IMR-90 (cell line): ENCODE measurements around the gene NLRC3. TPM values are rescaled to one million over a fixed set of nuclear protein-coding genes. Genes with fewer than 3 reads are reported as not detected.

Source experiments
- ATAC-seq: fragments of 200-7000 bp; cut with Tn5 transposase; 2 replicates; pipeline ENCODE4 v1.9.1; 2020; ENCODE audit warnings: low read depth, mild to moderate bottlenecking, moderate library complexity
- BruUV-seq: library from RNA; stranded (reverse); fragments of 400-500 nt; replicated peaks from 2 replicates; lab custom pipeline; 2021; lab: Mats Ljungman, UMichigan
- CTCF ChIA-PET: fragments of 300-600 bp; formaldehyde crosslinking; extraction: SDS; loops from one replicate; lab custom pipeline; 2021; ENCODE audit warnings: antibody characterized with exemption; lab: Yijun Ruan, JAX
- POLR2A ChIA-PET: fragments of 300-600 bp; sonication (Branson Sonifier 250); formaldehyde crosslinking; loops from one replicate; lab custom pipeline; 2022; ENCODE audit warnings: antibody characterized with exemption; ENCODE audit not compliant: unreplicated experiment; lab: Charles Lee
- DNase-seq: peaks from one replicate; pipeline ENCODE4 v3.0.0; 2013
- H2AFZ ChIP-seq: replicated peaks from 2 replicates; pipeline ENCODE3; 2013; ENCODE audit warnings: low read length, mild to moderate bottlenecking; ENCODE audit not compliant: poor library complexity
- H2AK5ac ChIP-seq: 2 replicates; pipeline ENCODE4 v1.6.1; 2013; ENCODE audit warnings: low read depth, low read length, inconsistent platforms
- H2AK9ac ChIP-seq: replicated peaks from 2 replicates; pipeline ENCODE3; 2013; ENCODE audit warnings: mild to moderate bottlenecking, low read depth, low read length, moderate library complexity; ENCODE audit not compliant: poor library complexity
- H2BK120ac ChIP-seq: 2 replicates; pipeline ENCODE4 v1.6.1; 2013; ENCODE audit warnings: low read depth, low read length, inconsistent platforms
- H2BK15ac ChIP-seq: 3 replicates; pipeline ENCODE4 v1.6.1; 2013; ENCODE audit warnings: low read depth, low read length, inconsistent platforms
- H2BK20ac ChIP-seq: 2 replicates; pipeline ENCODE4 v1.6.1; 2013; ENCODE audit warnings: low read depth, mild to moderate bottlenecking, inconsistent platforms, low read length, moderate library complexity
- H2BK5ac ChIP-seq: 2 replicates; pipeline ENCODE4 v1.6.1; 2013; ENCODE audit warnings: mild to moderate bottlenecking, low read depth, low read length, inconsistent platforms; ENCODE audit not compliant: poor library complexity, severe bottlenecking
- H3K14ac ChIP-seq: replicated peaks from 2 replicates; pipeline ENCODE4 v1.6.1; 2013; ENCODE audit warnings: low read depth, low read length, inconsistent platforms
- H3K18ac ChIP-seq: 2 replicates; pipeline ENCODE4 v1.6.1; 2013; ENCODE audit warnings: low read depth, low read length, control low read depth
- H3K23ac ChIP-seq: 2 replicates; pipeline ENCODE4 v1.6.1; 2013; ENCODE audit warnings: low read depth, low read length, inconsistent platforms
- H3K27ac ChIP-seq: 2 replicates; pipeline ENCODE4 v1.5.1; 2013; ENCODE audit warnings: mild to moderate bottlenecking, control low read depth, low read length; ENCODE audit not compliant: insufficient read depth
- H3K27me3 ChIP-seq: 2 replicates; pipeline ENCODE4 v1.6.1; 2013; ENCODE audit warnings: low read length; ENCODE audit not compliant: control insufficient read depth, insufficient read depth
- H3K36me3 ChIP-seq: 2 replicates; pipeline ENCODE4 v1.6.1; 2013; ENCODE audit warnings: low read length, mixed read lengths; ENCODE audit not compliant: control insufficient read depth, insufficient read depth
- H3K4ac ChIP-seq: 2 replicates; pipeline ENCODE4 v1.6.1; 2013; ENCODE audit warnings: low read depth, low read length, inconsistent platforms
- H3K4me1 ChIP-seq: 2 replicates; pipeline ENCODE4 v1.6.1; 2013; ENCODE audit warnings: low read length, mixed read lengths; ENCODE audit not compliant: control insufficient read depth, insufficient read depth
- H3K4me2 ChIP-seq: 2 replicates; pipeline ENCODE4 v1.6.1; 2013; ENCODE audit warnings: low read depth, mild to moderate bottlenecking, control low read depth, low read length, moderate library complexity
- H3K4me3 ChIP-seq: 2 replicates; pipeline ENCODE4 v1.5.1; 2013; ENCODE audit warnings: low read depth, mild to moderate bottlenecking, control low read depth, low read length, moderate library complexity; ENCODE audit not compliant: insufficient read depth
- H3K56ac ChIP-seq: 2 replicates; pipeline ENCODE4 v1.6.1; 2013; ENCODE audit warnings: low read length, inconsistent platforms; ENCODE audit not compliant: insufficient read depth; ENCODE audit errors: extremely low read depth
- H3K79me1 ChIP-seq, 2 experiments: 2 replicates each; pipeline ENCODE4 v1.6.1; 2013; ENCODE audit warnings: low read length in 2 of 2, inconsistent platforms in 1 of 2, low read depth in 1 of 2
- H3K9ac ChIP-seq: 2 replicates; pipeline ENCODE4 v1.6.1; 2013; ENCODE audit warnings: low read depth, low read length, control low read depth
- H3K9me1 ChIP-seq: 2 replicates; pipeline ENCODE4 v1.6.1; 2013; ENCODE audit warnings: low read length, inconsistent platforms; ENCODE audit not compliant: insufficient read depth
- H3K9me3 ChIP-seq: 2 replicates; pipeline ENCODE4 v1.6.1; 2013; ENCODE audit warnings: low read length; ENCODE audit not compliant: control insufficient read depth, insufficient read depth
- H4K20me1 ChIP-seq: 2 replicates; pipeline ENCODE4 v1.6.1; 2013; ENCODE audit warnings: low read length, inconsistent platforms; ENCODE audit not compliant: insufficient read depth
- H4K5ac ChIP-seq: 2 replicates; pipeline ENCODE4 v1.6.1; 2013; ENCODE audit warnings: mild to moderate bottlenecking, low read depth, low read length, control low read depth
- H4K8ac ChIP-seq, 2 experiments: 2 replicates each; pipeline ENCODE4 v1.6.1; 2013; ENCODE audit warnings: low read depth in 2 of 2, low read length in 2 of 2, control low read depth in 1 of 2, inconsistent platforms in 1 of 2
- H4K91ac ChIP-seq: 2 replicates; pipeline ENCODE4 v1.6.1; 2013; ENCODE audit warnings: low read depth, low read length, inconsistent platforms; ENCODE audit not compliant: insufficient read depth
- BHLHE40 ChIP-seq: fragments of 150-350 bp; IDR thresholded peaks from 2 replicates; pipeline ENCODE4 v1.6.1; 2016; ENCODE audit warnings: mild to moderate bottlenecking, low read depth, low read length
- CEBPB ChIP-seq: IDR thresholded peaks from 2 replicates; pipeline ENCODE4 v1.6.1; 2012; ENCODE audit warnings: low read depth, low read length, improper control_type of control experiment
- CHD1 ChIP-seq: IDR thresholded peaks from 2 replicates; pipeline ENCODE4 v1.6.1; 2012; ENCODE audit warnings: low read depth, low read length, improper control_type of control experiment
- CTCF ChIP-seq: conservative IDR thresholded peaks from 2 replicates; pipeline ENCODE4 v1.5.1; 2012; ENCODE audit warnings: mild to moderate bottlenecking, low read depth, low read length, improper control_type of control experiment
- ELK1 ChIP-seq: fragments of 150-350 bp; IDR thresholded peaks from 2 replicates; pipeline ENCODE4 v1.6.1; 2016; ENCODE audit warnings: low read depth, mild to moderate bottlenecking, low read length, moderate library complexity, borderline replicate concordance
- FOS ChIP-seq: fragments of 150-350 bp; IDR thresholded peaks from 2 replicates; pipeline ENCODE4 v1.6.1; 2016; ENCODE audit warnings: low read depth, low read length
- MAFK ChIP-seq: IDR thresholded peaks from 2 replicates; pipeline ENCODE4 v1.6.1; 2012; ENCODE audit warnings: low read depth, low read length, improper control_type of control experiment
- MAZ ChIP-seq: IDR thresholded peaks from 2 replicates; pipeline ENCODE4 v1.6.1; 2012; ENCODE audit warnings: low read depth, mild to moderate bottlenecking, low read length, improper control_type of control experiment, moderate library complexity, borderline replicate concordance
- MXI1 ChIP-seq: IDR thresholded peaks from 2 replicates; pipeline ENCODE4 v1.6.1; 2012; ENCODE audit warnings: low read depth, mild to moderate bottlenecking, low read length, moderate library complexity, borderline replicate concordance
- NFE2L2 ChIP-seq: fragments of 150-350 bp; IDR thresholded peaks from 2 replicates; pipeline ENCODE4 v1.6.1; 2016; ENCODE audit warnings: low read depth, mild to moderate bottlenecking, low read length
- POLR2A ChIP-seq: IDR thresholded peaks from 2 replicates; pipeline ENCODE4 v1.6.1; 2012; ENCODE audit warnings: mild to moderate bottlenecking, low read depth, low read length
- RCOR1 ChIP-seq: IDR thresholded peaks from 2 replicates; pipeline ENCODE4 v1.6.1; 2012; ENCODE audit warnings: mild to moderate bottlenecking, low read length, improper control_type of control experiment; ENCODE audit not compliant: insufficient replicate concordance
- RFX5 ChIP-seq: IDR thresholded peaks from 2 replicates; pipeline ENCODE4 v1.8.0; 2012; ENCODE audit warnings: low read depth, mild to moderate bottlenecking, low read length, moderate library complexity
- SMC3 ChIP-seq: fragments of 150-350 bp; IDR thresholded peaks from 2 replicates; pipeline ENCODE4 v1.6.1; 2016; ENCODE audit warnings: low read depth, mild to moderate bottlenecking, antibody characterized with exemption, low read length, moderate library complexity
- USF2 ChIP-seq: fragments of 150-350 bp; IDR thresholded peaks from 2 replicates; pipeline ENCODE4 v1.6.1; 2017; ENCODE audit warnings: mild to moderate bottlenecking, antibody characterized with exemption, low read length, low read depth
- WGBS, 2 experiments: methylation state at CpG; one replicate each; pipeline versions ENCODE4 v1.1.5 to v1.1.7; 2013; ENCODE audit warnings: missing lambda C conversion rate in 2 of 2; ENCODE audit not compliant: insufficient read length in 1 of 2; ENCODE audit errors: extremely low coverage in 2 of 2; 5-methylcytosine and 5-hydroxymethylcytosine counted together
- dilution Hi-C: fragments of 300-500 bp; cut with HindIII; formaldehyde crosslinking; loops from one replicate; pipeline ENCODE4 v1.14.3; 2018; ENCODE audit warnings: low sequenced_read_pairs; ENCODE audit not compliant: unreplicated experiment
- in situ Hi-C: fragments of 300-500 bp; cut with MboI; formaldehyde crosslinking; loops from 3 replicates; pipeline ENCODE4 v1.14.3; 2019; ENCODE audit warnings: low sequenced_read_pairs, inconsistent platforms, mixed read lengths
- intact Hi-C: fragments of 100-400 bp; cut with micrococcal nuclease; formaldehyde crosslinking; loops from 2 replicates; pipeline ENCODE4 v1.10.0; 2022
- polyA plus RNA-seq, 3 experiments: library from polyadenylated mRNA; depleted of rRNA; stranded (reverse); fragments of >200 nt; gene quantifications; 2 replicates each; pipeline ENCODE4 v1.2.3, GENCODE V29; 2012; ENCODE audit warnings: low replicate concordance in 1 of 3
- total RNA-seq: library from RNA; depleted of rRNA; stranded (reverse); fragments of >200 nt; gene quantifications from 2 replicates; pipeline ENCODE4 v1.2.3, GENCODE V29; 2012

Gene NLRC3
- total and polyA plus RNA-seq, 2 of the 4 experiments (the other 2 are of a cell fraction), result not detected

- Histone ChIP-seq H4K91ac (no peak overlapping the region), H2AFZ (no peak overlapping the region), H3K4me3 (no peak overlapping the region), H3K4me2 (no peak overlapping the region), H3K4me1 (peaks cover 8% of the 10 kb centered on the region), H3K4ac (no peak overlapping the region), H3K9me1 (peaks cover 10% of the 10 kb centered on the region), H3K18ac (no peak overlapping the region), H3K56ac (no peak overlapping the region), H3K9me3 (no peaks in the 10 kb centered on the region), H4K5ac (no peak overlapping the region), H4K8ac (no peak overlapping the region), H3K9ac (no peak overlapping the region), H2BK5ac (no peak overlapping the region), H4K20me1 (peaks cover 8% of the 10 kb centered on the region; the same call in 1 of the 2 replicates), H3K27me3 (no peaks in the 10 kb centered on the region), H2BK15ac (no peak overlapping the region), H2BK120ac (no peak overlapping the region), H3K23ac (no peak overlapping the region), H2BK20ac (no peak overlapping the region), H3K36me3 (peaks cover 47% of the 10 kb centered on the region), H2AK5ac (no peak overlapping the region), H3K14ac (no peak overlapping the region), H3K79me1 (peaks cover 0 to 4% of the 10 kb centered on the region in 2 experiments; a peak in 1 of 4 replicates), H3K27ac (no peak overlapping the region), H2AK9ac (peak overlapping the region; percentile 37)
- in situ Hi-C loops (no loop called here), dilution Hi-C loops (no loop called here), intact Hi-C loops (loop anchor here (10.0 kb wide), 1 partner anchor 225 kb away; the partner anchor contains the start of gene ZNF263)
- WGBS, 2 experiments, result 91% methylated on average over 8 of the region's 13 CpGs; no CpG with 5 or more reads in 1 of the 2 experiments
- no TSS peak for BruUV-seq
- CTCF ChIA-PET, result no interaction called here
- ATAC-seq (no peak), DNase-seq (no peak)
- POLR2A ChIA-PET, result no interaction called here
- TF ChIP-seq RCOR1, result no peak
- TF ChIP-seq CTCF, result no peak
- TF ChIP-seq SMC3, result no peak
- TF ChIP-seq USF2, result no peak
- TF ChIP-seq NFE2L2, result no peak
- TF ChIP-seq RFX5, result no peak
- no peak for TF ChIP-seq MAFK
- no peak for TF ChIP-seq MXI1
- no peak for TF ChIP-seq CHD1
- TF ChIP-seq CEBPB, result no peak
- no peak for TF ChIP-seq ELK1
- no peak for TF ChIP-seq MAZ
- no peak for TF ChIP-seq FOS
- no peak for TF ChIP-seq POLR2A
- TF ChIP-seq BHLHE40, result no peak
These were observed 67.7 kb downstream of the NLRC3 start for GRCh38 chr16:3509470-3509928.
